NT2/D1 (cell line): ENCODE results near the gene PKP4.

Experiments
- DNase-seq: peaks from one replicate; pipeline ENCODE4 v3.0.0-alpha.2; 2011; ENCODE audit warnings: low read depth, low spot score
- H3K27me3 ChIP-seq: 2 replicates; pipeline ENCODE4 v1.6.0; 2011; ENCODE audit warnings: mild to moderate bottlenecking; ENCODE audit not compliant: insufficient read length, insufficient read depth
- H3K36me3 ChIP-seq: 2 replicates; pipeline ENCODE4 v1.6.1; 2011; ENCODE audit warnings: mild to moderate bottlenecking, low read length, mixed read lengths; ENCODE audit not compliant: insufficient read depth, insufficient read length
- H3K4me1 ChIP-seq: 2 replicates; pipeline ENCODE4 v1.5.1; 2011; ENCODE audit not compliant: insufficient read depth, insufficient read length
- H3K4me3 ChIP-seq: 2 replicates; pipeline ENCODE4 v1.5.1; 2011; ENCODE audit warnings: low read depth; ENCODE audit not compliant: insufficient read length
- H3K9ac ChIP-seq: 2 replicates; pipeline ENCODE4 v1.6.0; 2011; ENCODE audit warnings: low read depth; ENCODE audit not compliant: insufficient read length
- H3K9me3 ChIP-seq: 2 replicates; pipeline ENCODE4 v1.5.1; 2011; ENCODE audit warnings: mild to moderate bottlenecking, low read length; ENCODE audit not compliant: insufficient read depth
- SUZ12 ChIP-seq: IDR thresholded peaks from 2 replicates; pipeline ENCODE4 v1.6.1; 2011; ENCODE audit not compliant: insufficient read length, insufficient read depth; ENCODE audit errors: extremely low read depth
- YY1 ChIP-seq: IDR thresholded peaks from 2 replicates; pipeline ENCODE4 v1.6.1; 2011; ENCODE audit not compliant: insufficient read length, insufficient read depth
- ZNF274 ChIP-seq: IDR thresholded peaks from 2 replicates; pipeline ENCODE4 v1.6.1; 2011; ENCODE audit warnings: mild to moderate bottlenecking, low read depth, low read length

PKP4 gene

DNA sequence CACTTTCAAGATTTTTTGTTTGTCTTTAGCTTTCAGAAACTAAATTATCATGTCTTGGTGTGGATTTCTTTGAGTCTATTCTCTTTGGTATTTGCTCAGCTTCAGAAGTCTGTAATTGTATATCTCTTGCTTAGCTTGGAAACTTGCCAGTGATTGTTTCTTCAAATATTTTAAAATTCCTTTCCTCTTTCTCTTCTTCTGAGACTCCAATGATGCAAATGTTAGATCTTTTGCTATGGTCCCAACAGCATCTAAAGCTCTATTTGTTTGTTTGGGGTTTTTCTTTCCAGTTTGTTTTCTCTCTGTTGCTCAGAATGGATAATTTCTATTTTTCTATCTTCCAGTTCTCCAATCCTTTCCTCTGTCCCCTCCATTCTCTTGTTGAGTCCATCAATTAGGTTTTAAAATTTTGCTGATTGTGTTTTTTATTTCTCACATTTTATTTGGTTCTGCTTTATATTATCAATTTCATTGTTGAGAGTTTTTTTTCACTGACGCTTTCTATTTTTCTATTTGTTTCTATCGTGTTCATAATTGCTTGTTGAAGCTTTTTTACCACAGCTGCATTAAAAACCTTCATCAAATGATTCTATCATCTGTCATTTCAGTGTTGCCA, 256.9 kb downstream of the PKP4 start:
- Histone ChIP-seq H3K4me1 (no peaks in the 10 kb centered on the region), H3K9me3 (peaks cover 5% of the 10 kb centered on the region; the same call in 1 of the 2 replicates), H3K4me3 (no peak overlapping the region), H3K27me3 (no peaks in the 10 kb centered on the region), H3K9ac (no peak overlapping the region), H3K36me3 (no peaks in the 10 kb centered on the region)
- TF ChIP-seq ZNF274 (no peak), SUZ12 (no peak), YY1 (no peak)
- DNase-seq = no peak

DNA sequence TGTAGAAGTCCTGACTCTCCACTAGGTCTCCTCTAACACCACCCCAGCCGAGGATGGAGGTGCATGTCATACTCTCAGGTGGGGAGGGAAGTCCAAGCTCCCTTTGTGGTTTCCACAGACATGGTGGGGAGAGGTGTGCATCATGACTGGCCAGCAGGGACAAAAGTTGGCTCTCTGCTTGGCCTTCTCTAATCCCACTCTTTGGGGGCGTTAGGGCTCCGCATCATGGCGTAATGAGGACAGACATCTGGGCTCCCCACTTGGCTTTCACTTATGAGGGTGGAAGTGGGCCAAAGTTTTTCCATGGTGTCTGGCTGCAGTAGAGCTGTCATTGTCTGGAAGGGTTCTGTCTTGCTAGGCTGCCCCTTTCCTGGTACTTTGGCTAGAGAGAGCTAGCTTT, 257.7 kb downstream of the PKP4 start:
- Histone ChIP-seq H3K4me1 (no peaks in the 10 kb centered on the region), H3K36me3 (no peaks in the 10 kb centered on the region), H3K9ac (no peak overlapping the region), H3K4me3 (no peak overlapping the region), H3K27me3 (no peaks in the 10 kb centered on the region), H3K9me3 (peaks cover 5% of the 10 kb centered on the region; the same call in 1 of the 2 replicates)
- TF ChIP-seq YY1 (no peak), ZNF274 (no peak), SUZ12 (no peak)
- no peak for DNase-seq

DNA sequence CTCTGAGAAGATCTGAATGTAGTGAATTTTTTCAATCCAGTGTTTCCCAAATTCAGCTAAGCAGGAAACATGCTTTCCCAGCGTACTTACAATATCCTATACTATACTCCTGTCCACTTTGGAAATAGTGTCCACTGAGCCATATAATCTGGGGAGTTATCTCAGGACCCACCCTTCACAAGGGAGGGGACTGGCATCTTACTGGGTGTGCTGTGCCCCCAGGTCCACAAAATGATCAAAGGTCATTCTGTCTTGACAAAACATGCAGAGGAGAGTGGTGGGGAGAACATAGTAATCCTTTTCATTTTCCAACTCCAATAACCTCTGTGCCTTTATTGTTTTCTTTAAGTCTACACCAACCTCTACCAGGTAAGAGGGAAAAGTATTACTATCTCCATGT, 258.6 kb downstream of the PKP4 start:
- TF ChIP-seq SUZ12 (no peak), YY1 (no peak), ZNF274 (no peak)
- Histone ChIP-seq H3K36me3 (no peaks in the 10 kb centered on the region), H3K4me1 (no peaks in the 10 kb centered on the region), H3K27me3 (no peaks in the 10 kb centered on the region), H3K9ac (no peak overlapping the region), H3K4me3 (no peak overlapping the region), H3K9me3 (peaks cover 5% of the 10 kb centered on the region; the same call in 1 of the 2 replicates)
- DNase-seq = no peak

DNA sequence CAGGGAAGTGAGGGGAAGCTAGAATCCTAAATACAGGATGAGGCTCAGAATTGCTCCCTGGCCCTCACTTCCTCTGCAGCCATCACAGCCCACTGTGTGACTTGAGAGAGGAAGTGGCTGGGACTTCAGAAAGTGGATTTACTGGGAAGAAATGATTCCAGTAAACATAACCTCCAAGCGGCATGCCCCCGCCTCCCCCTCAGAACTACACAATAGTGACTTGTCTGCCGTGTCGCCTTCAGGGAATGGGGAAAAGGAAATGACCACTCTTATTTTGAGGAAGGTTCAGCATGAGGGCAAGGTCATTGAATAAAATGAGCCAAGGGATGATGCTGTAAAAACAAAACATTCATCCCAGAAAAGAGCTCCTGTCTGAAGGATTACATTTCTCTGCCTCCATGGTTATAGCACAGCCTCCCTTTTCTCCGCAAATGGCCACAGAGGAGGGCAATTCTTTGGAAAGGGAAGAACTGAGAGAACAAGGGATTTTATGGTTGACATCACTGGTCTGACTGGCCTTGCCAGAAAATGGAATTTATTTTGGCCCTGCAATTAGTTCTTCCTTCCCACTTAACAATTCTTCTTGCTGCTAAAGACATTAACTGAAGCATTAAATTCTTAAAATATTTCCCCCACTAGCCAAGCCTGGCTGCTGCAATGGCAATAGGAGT, 259.5 kb downstream of the PKP4 start:
- Histone ChIP-seq H3K27me3 (no peaks in the 10 kb centered on the region), H3K9ac (no peak overlapping the region), H3K36me3 (no peaks in the 10 kb centered on the region), H3K4me1 (no peaks in the 10 kb centered on the region), H3K9me3 (peaks cover 5% of the 10 kb centered on the region; the same call in 1 of the 2 replicates), H3K4me3 (no peak overlapping the region)
- TF ChIP-seq SUZ12 = no peak
- TF ChIP-seq ZNF274 = no peak
- no peak for TF ChIP-seq YY1
- DNase-seq = no peak

DNA sequence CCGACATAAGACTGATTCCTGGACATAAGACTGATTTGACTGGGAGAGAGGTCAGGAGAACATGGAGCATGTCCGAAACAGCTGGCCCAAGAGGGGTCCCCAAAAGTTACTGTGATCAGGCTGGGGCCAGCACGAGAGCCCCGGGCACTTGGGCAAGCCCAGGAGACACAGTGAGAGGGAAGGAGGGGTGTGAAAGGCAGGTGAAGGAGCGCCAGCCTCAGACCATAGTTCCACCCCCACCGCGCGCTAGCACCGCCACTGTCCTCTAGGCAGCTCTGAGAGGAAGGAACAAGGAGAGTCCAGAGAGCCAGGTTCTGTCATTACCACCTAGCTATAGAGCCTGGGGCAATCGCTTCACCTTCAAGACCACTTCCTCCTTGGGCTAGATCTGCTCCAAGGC, 260.2 kb downstream of the PKP4 start:
- Histone ChIP-seq H3K4me1 (no peaks in the 10 kb centered on the region), H3K9me3 (peaks cover 5% of the 10 kb centered on the region; the same call in 1 of the 2 replicates), H3K36me3 (no peaks in the 10 kb centered on the region), H3K4me3 (no peak overlapping the region), H3K9ac (no peak overlapping the region), H3K27me3 (no peaks in the 10 kb centered on the region)
- TF ChIP-seq SUZ12 (no peak), YY1 (no peak), ZNF274 (no peak)
- no peak for DNase-seq

DNA sequence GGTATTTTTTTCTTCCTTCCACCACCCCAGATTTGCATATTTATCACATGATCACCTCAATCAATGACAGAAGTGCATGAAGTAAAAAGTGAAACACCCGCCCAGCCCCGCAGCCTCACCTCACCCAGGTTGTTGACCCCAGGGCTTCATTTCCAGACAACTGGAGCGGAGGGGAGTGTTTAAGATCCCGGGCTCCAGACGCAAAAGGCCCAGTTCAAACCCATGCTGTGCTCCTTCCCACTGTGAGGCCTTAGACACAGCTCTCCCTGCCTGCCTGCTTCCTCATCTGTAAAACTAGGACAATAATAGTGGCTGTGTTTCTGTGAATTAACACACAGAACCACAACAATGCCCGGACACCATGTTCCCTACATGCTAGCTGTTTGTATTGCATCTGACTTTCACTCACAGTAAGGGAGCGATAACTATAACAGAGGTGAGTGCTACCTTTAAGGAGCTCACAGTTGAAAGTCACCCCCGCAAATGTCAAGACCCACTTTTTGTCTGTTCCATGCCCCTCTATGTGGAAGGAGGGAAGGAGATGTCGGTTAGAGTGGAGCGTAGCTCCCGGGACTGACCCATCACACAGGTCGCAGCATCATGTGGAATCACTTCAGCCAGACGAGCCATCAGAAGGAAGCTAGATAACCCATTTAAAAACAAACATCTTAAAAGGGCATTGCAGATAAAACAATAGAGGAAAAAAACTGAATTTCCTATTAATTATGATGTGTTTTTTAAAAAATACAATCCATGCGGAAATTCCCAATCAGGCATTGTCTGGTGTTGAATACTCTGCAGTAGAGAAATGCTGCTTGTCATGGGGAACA, 260.8 kb downstream of the PKP4 start:
- H3K9ac ChIP-seq = no peak overlapping the region
- H3K36me3 ChIP-seq = no peaks in the 10 kb centered on the region
- peaks cover 5% of the 10 kb centered on the region; the same call in 1 of the 2 replicates for H3K9me3 ChIP-seq
- no peak overlapping the region for H3K4me3 ChIP-seq
- TF ChIP-seq YY1 (no peak), ZNF274 (no peak), SUZ12 (no peak)
- H3K4me1 ChIP-seq = peaks cover 3% of the 10 kb centered on the region
- H3K27me3 ChIP-seq = no peaks in the 10 kb centered on the region
- no peak for DNase-seq

DNA sequence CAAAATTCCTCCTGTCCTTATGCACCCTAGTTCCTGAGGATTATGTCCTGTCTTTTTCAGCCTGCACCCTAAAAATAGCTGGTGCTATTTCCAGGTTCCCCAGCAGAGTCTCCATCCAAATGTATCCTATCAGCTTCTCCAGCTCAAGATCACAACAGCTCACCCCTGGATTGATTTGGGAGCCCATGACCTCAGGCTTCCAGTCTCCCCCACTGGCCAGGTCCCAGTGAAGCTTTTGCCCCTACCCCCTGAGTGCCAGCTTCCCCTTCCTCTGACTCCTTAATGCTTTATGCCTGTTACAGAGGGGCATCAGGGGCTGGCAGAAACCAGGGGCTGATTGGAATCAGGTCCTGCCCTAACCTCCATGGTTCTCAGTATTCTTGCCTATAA, 261.4 kb downstream of the PKP4 start:
- Histone ChIP-seq H3K27me3 (no peaks in the 10 kb centered on the region), H3K4me1 (peaks cover 8% of the 10 kb centered on the region), H3K9me3 (peaks cover 2% of the 10 kb centered on the region; the same call in 1 of the 2 replicates), H3K4me3 (no peak overlapping the region), H3K9ac (no peak overlapping the region), H3K36me3 (no peaks in the 10 kb centered on the region)
- DNase-seq = no peak
- TF ChIP-seq YY1 (no peak), ZNF274 (no peak), SUZ12 (no peak)
